GM23248 (cell line): ENCODE measurements around the gene SLCO1B1. TPM values are rescaled to one million over a fixed set of nuclear protein-coding genes. Genes with fewer than 3 reads are reported as not detected.
"Not testable (repeated sequence)": the region's sequence is repeated elsewhere in the genome, so short reads cannot be mapped to it uniquely, and the experiment has no call there.

Experiments used
- DNase-seq: peaks from one replicate; pipeline ENCODE4 v3.0.0-alpha.2; 2015
- H2AFZ ChIP-seq: fragments of 200-600 bp; sonication (generic); 2 replicates; pipeline ENCODE4 v1.6.1; 2016; ENCODE audit warnings: antibody characterized with exemption
- H3F3A ChIP-seq: fragments of 200-600 bp; sonication (generic); 2 replicates; pipeline ENCODE4 v1.6.1; 2016; ENCODE audit warnings: mild to moderate bottlenecking, antibody characterized with exemption, mixed run types; ENCODE audit not compliant: insufficient read depth
- H3K27ac ChIP-seq: fragments of 200-600 bp; sonication (generic); 2 replicates; pipeline ENCODE4 v1.5.1; 2016; ENCODE audit warnings: mild to moderate bottlenecking
- H3K27me3 ChIP-seq: fragments of 200-600 bp; sonication (generic); replicated peaks from 2 replicates; pipeline ENCODE4 v1.6.1; 2016; ENCODE audit warnings: mild to moderate bottlenecking; ENCODE audit not compliant: insufficient read depth
- H3K36me3 ChIP-seq: fragments of 200-600 bp; sonication (generic); 2 replicates; pipeline ENCODE4 v1.6.1; 2016; ENCODE audit warnings: low read depth, mild to moderate bottlenecking
- H3K4me1 ChIP-seq: fragments of 200-600 bp; sonication (generic); 2 replicates; pipeline ENCODE4 v1.6.1; 2016; ENCODE audit warnings: mild to moderate bottlenecking; ENCODE audit not compliant: insufficient read depth
- H3K4me2 ChIP-seq: fragments of 200-600 bp; sonication (generic); one replicate; pipeline ENCODE4 v1.6.1; 2016; ENCODE audit warnings: mild to moderate bottlenecking; ENCODE audit not compliant: unreplicated experiment
- H3K4me3 ChIP-seq: fragments of 200-600 bp; sonication (generic); 2 replicates; pipeline ENCODE4 v1.5.1; 2016; ENCODE audit warnings: mild to moderate bottlenecking
- H3K79me2 ChIP-seq: fragments of 200-600 bp; sonication (generic); 2 replicates; pipeline ENCODE4 v1.6.1; 2016; ENCODE audit warnings: mild to moderate bottlenecking; ENCODE audit not compliant: insufficient read depth
- H3K9ac ChIP-seq: fragments of 200-600 bp; sonication (generic); 2 replicates; pipeline ENCODE4 v1.6.1; 2016; ENCODE audit warnings: mild to moderate bottlenecking
- H3K9me2 ChIP-seq: fragments of 200-600 bp; sonication (generic); 2 replicates; pipeline ENCODE4 v1.6.1; 2016; ENCODE audit warnings: mixed run types, mild to moderate bottlenecking, moderate library complexity; ENCODE audit not compliant: insufficient read depth
- H3K9me3 ChIP-seq: fragments of 200-600 bp; sonication (generic); one replicate; pipeline ENCODE4 v1.6.1; 2017; ENCODE audit warnings: low read depth
- H4K20me1 ChIP-seq: fragments of 200-600 bp; sonication (generic); 2 replicates; pipeline ENCODE4 v1.6.0; 2016; ENCODE audit not compliant: insufficient read depth
- EZH2 ChIP-seq: fragments of 200-600 bp; sonication (generic); IDR thresholded peaks from 2 replicates; pipeline ENCODE4 v1.6.1; 2018; ENCODE audit warnings: antibody characterized with exemption, mild to moderate bottlenecking; ENCODE audit not compliant: insufficient read depth, poor library complexity, severe bottlenecking
- EZH2phosphoT487 ChIP-seq: fragments of 200-600 bp; sonication (generic); IDR thresholded peaks from 2 replicates; pipeline ENCODE4 v1.6.1; 2018; ENCODE audit warnings: antibody characterized with exemption, moderate library complexity, mild to moderate bottlenecking, low read depth; ENCODE audit not compliant: insufficient read depth
- WGBS, 2 experiments: methylation state at CpG; one replicate each; pipeline ENCODE4 v1.1.6; 2015 to 2017; ENCODE audit warnings: low lambda C conversion rate in 2 of 2, low coverage in 1 of 2; ENCODE audit errors: missing lambda C conversion rate in 2 of 2; 5-methylcytosine and 5-hydroxymethylcytosine counted together
- in situ Hi-C: fragments of 300-500 bp; cut with MboI; formaldehyde crosslinking; loops from 2 replicates; pipeline ENCODE4 v1.15.0; 2020
- polyA plus RNA-seq: library from polyadenylated mRNA; unstranded; fragments of >200 nt; fragmentation: Nextera tagmentation; extraction: Ambion mirVana; gene quantifications from 2 replicates; pipeline ENCODE4 v1.2.1, GENCODE V29; 2016
- total RNA-seq: library from RNA; depleted of rRNA; stranded (reverse); fragments of >200 nt; shearing (Covaris generic); gene quantifications from 2 replicates; pipeline ENCODE4 v1.2.3, GENCODE V29; 2014

SLCO1B1 gene
- total and polyA plus RNA-seq, 2 experiments from 2014 or later, result not detected

GRCh38 chr12:21138016-21138415 lies 7.0 kb downstream of the SLCO1B1 start:
- H3K4me3 ChIP-seq, result no peak overlapping the region
- no peak overlapping the region for H2AFZ ChIP-seq
- WGBS, 2 experiments, result 42 to 43% methylated on average over 2 of the region's 2 CpGs
- H3K9ac ChIP-seq, result no peak overlapping the region
- H3K4me2 ChIP-seq, result no peak overlapping the region
- no peaks in the 10 kb centered on the region for H3F3A ChIP-seq
- no peaks in the 10 kb centered on the region for H3K9me3 ChIP-seq
- H3K4me1 ChIP-seq, result no peaks in the 10 kb centered on the region
- no peaks in the 10 kb centered on the region for H4K20me1 ChIP-seq
- TF ChIP-seq EZH2phosphoT487, result no peak
- no peak for TF ChIP-seq EZH2
- in situ Hi-C loops, result no loop called here
- no peak for DNase-seq
- no peaks in the 10 kb centered on the region for H3K9me2 ChIP-seq
- H3K27ac ChIP-seq, result no peak overlapping the region
- no peaks in the 10 kb centered on the region for H3K27me3 ChIP-seq
- no peaks in the 10 kb centered on the region for H3K36me3 ChIP-seq
- no peaks in the 10 kb centered on the region for H3K79me2 ChIP-seq

- no peaks in the 10 kb centered on the region for H4K20me1 ChIP-seq
- no peaks in the 10 kb centered on the region for H3F3A ChIP-seq
- H3K4me2 ChIP-seq, result no peak overlapping the region
- TF ChIP-seq EZH2, result no peak
- TF ChIP-seq EZH2phosphoT487, result no peak
- no peaks in the 10 kb centered on the region for H3K79me2 ChIP-seq
- H3K36me3 ChIP-seq, result no peaks in the 10 kb centered on the region
- no peaks in the 10 kb centered on the region for H3K9me2 ChIP-seq
- in situ Hi-C loops, result no loop called here
- no peaks in the 10 kb centered on the region for H3K27me3 ChIP-seq
- no peak overlapping the region for H2AFZ ChIP-seq
- H3K9me3 ChIP-seq, result no peaks in the 10 kb centered on the region
- H3K4me1 ChIP-seq, result no peaks in the 10 kb centered on the region
- H3K27ac ChIP-seq, result no peak overlapping the region
- H3K4me3 ChIP-seq, result no peak overlapping the region
- H3K9ac ChIP-seq, result no peak overlapping the region
- no peak for DNase-seq
Measured at GRCh38 chr12:21144309-21144708, 13.3 kb downstream of the SLCO1B1 start.

- DNase-seq, H3F3A ChIP-seq, H3K9me3 ChIP-seq, H3K79me2 ChIP-seq, H3K4me2 ChIP-seq, H3K27me3 ChIP-seq, H3K4me3 ChIP-seq, H3K4me1 ChIP-seq, H4K20me1 ChIP-seq, H3K27ac ChIP-seq, H3K9ac ChIP-seq, H3K9me2 ChIP-seq, H3K36me3 ChIP-seq, H2AFZ ChIP-seq, in situ Hi-C loops: not testable (repeated sequence)
- 32 to 37% methylated on average over 5 of the region's 5 CpGs for WGBS, 2 experiments
Measured at GRCh38 chr12:21149861-21150260, 18.9 kb downstream of the SLCO1B1 start.

GRCh38 chr12:21151184-21151583 lies 20.2 kb downstream of the SLCO1B1 start:
- H3K79me2 ChIP-seq, result no peaks in the 10 kb centered on the region
- H3F3A ChIP-seq, result no peaks in the 10 kb centered on the region
- H3K27me3 ChIP-seq, result no peaks in the 10 kb centered on the region
- no peaks in the 10 kb centered on the region for H3K4me1 ChIP-seq
- H3K9ac ChIP-seq, result no peak overlapping the region
- H3K4me2 ChIP-seq, result no peak overlapping the region
- H4K20me1 ChIP-seq, result no peaks in the 10 kb centered on the region
- no peak for TF ChIP-seq EZH2phosphoT487
- no peak for TF ChIP-seq EZH2
- WGBS, 2 experiments, result 30 to 35% methylated on average over 3 of the region's 3 CpGs
- no peak overlapping the region for H3K27ac ChIP-seq
- H2AFZ ChIP-seq, result no peak overlapping the region
- H3K9me2 ChIP-seq, result no peaks in the 10 kb centered on the region
- DNase-seq, result no peak
- no peaks in the 10 kb centered on the region for H3K9me3 ChIP-seq
- no peaks in the 10 kb centered on the region for H3K36me3 ChIP-seq
- in situ Hi-C loops, result no loop called here
- no peak overlapping the region for H3K4me3 ChIP-seq

- no peak for DNase-seq
- H3K9ac ChIP-seq, result no peak overlapping the region
- H3K27me3 ChIP-seq, result no peaks in the 10 kb centered on the region
- no peak overlapping the region for H2AFZ ChIP-seq
- H3K36me3 ChIP-seq, result no peaks in the 10 kb centered on the region
- no peaks in the 10 kb centered on the region for H3K79me2 ChIP-seq
- in situ Hi-C loops, result no loop called here
- no peaks in the 10 kb centered on the region for H3K9me2 ChIP-seq
- no peaks in the 10 kb centered on the region for H3F3A ChIP-seq
- WGBS, 2 experiments, result 10 to 15% methylated on average over 3 of the region's 3 CpGs
- no peaks in the 10 kb centered on the region for H4K20me1 ChIP-seq
- H3K4me3 ChIP-seq, result no peak overlapping the region
- H3K27ac ChIP-seq, result no peak overlapping the region
- no peak for TF ChIP-seq EZH2
- TF ChIP-seq EZH2phosphoT487, result no peak
- H3K9me3 ChIP-seq, result no peaks in the 10 kb centered on the region
- no peak overlapping the region for H3K4me2 ChIP-seq
- H3K4me1 ChIP-seq, result no peaks in the 10 kb centered on the region
Measured at GRCh38 chr12:21155522-21156351, 24.7 kb downstream of the SLCO1B1 start.
